Liver (tissue), 9 donors: ENCODE results near the gene SHOX. TPM values are rescaled to one million over a fixed set of nuclear protein-coding genes. Genes with fewer than 3 reads are reported as not detected.

Source experiments
- DNase-seq: peaks from one replicate; pipeline ENCODE4 v3.0.0-alpha.2; 2017; ENCODE audit warnings: low spot score
- H3K27ac ChIP-seq, 2 donors: one replicate each; pipeline ENCODE4 v1.7.0; 2013; ENCODE audit warnings: inconsistent platforms in 2 of 2, low read length in 2 of 2, control low read depth in 1 of 2, low read depth in 1 of 2, mild to moderate bottlenecking in 1 of 2
- H3K27me3 ChIP-seq, 4 donors: one replicate each; pipeline versions ENCODE4 v1.6.1 to v1.7.0; 2013; ENCODE audit warnings: low read length in 3 of 4, inconsistent platforms in 1 of 4, mild to moderate bottlenecking in 1 of 4, moderate library complexity in 1 of 4; ENCODE audit not compliant: control insufficient read depth in 4 of 4, insufficient read depth in 4 of 4
- H3K36me3 ChIP-seq, 4 donors: one replicate each; pipeline versions ENCODE4 v1.6.1 to v1.7.0; 2013; ENCODE audit warnings: low read length in 3 of 4, mild to moderate bottlenecking in 3 of 4, low read depth in 1 of 4, moderate library complexity in 1 of 4; ENCODE audit not compliant: control insufficient read depth in 4 of 4, insufficient read depth in 3 of 4
- H3K4me1 ChIP-seq, 4 donors: one replicate each; pipeline versions ENCODE4 v1.6.1 to v1.7.0; 2013; ENCODE audit warnings: low read length in 3 of 4, mild to moderate bottlenecking in 3 of 4, moderate library complexity in 1 of 4; ENCODE audit not compliant: control insufficient read depth in 4 of 4, insufficient read depth in 4 of 4
- H3K4me3 ChIP-seq, 3 donors: one replicate each; pipeline versions ENCODE4 v1.6.1 to v1.7.0; 2013; ENCODE audit warnings: low read length in 3 of 3, control low read depth in 1 of 3, low read depth in 1 of 3, mild to moderate bottlenecking in 1 of 3
- H3K9ac ChIP-seq, 2 donors: one replicate each; pipeline ENCODE4 v1.7.0; 2013; ENCODE audit warnings: low read length in 2 of 2, mild to moderate bottlenecking in 2 of 2, moderate library complexity in 2 of 2, control low read depth in 1 of 2, low read depth in 1 of 2
- H3K9me3 ChIP-seq, 4 donors: one replicate each; pipeline versions ENCODE4 v1.6.1 to v1.7.0; 2013; ENCODE audit warnings: low read length in 3 of 4; ENCODE audit not compliant: control insufficient read depth in 4 of 4
- ATF3 ChIP-seq: IDR thresholded peaks from 2 replicates; pipeline ENCODE4 v1.6.1; 2016; ENCODE audit warnings: antibody characterized with exemption
- CTCF ChIP-seq: fragments of 150-350 bp; IDR thresholded peaks from 2 replicates; pipeline ENCODE4 v1.5.1; 2017; ENCODE audit warnings: improper control_type of control experiment, low read depth, low read length; ENCODE audit not compliant: missing input control
- EGR1 ChIP-seq, 2 donors: IDR thresholded peaks; 2 replicates each; pipeline ENCODE4 v1.6.1; 2016 to 2018; ENCODE audit warnings: antibody characterized with exemption in 2 of 2, low read depth in 2 of 2
- FOXA1 ChIP-seq: IDR thresholded peaks from 2 replicates; pipeline ENCODE4 v1.6.1; 2016; ENCODE audit warnings: antibody characterized with exemption
- FOXA2 ChIP-seq: IDR thresholded peaks from 2 replicates; pipeline ENCODE4 v1.6.1; 2016; ENCODE audit warnings: antibody characterized with exemption
- GABPA ChIP-seq, 2 donors: IDR thresholded peaks in 1 of 2; conservative IDR thresholded peaks in 1 of 2; 2 replicates each; pipeline ENCODE4 v1.6.1; 2016; ENCODE audit warnings: antibody characterized with exemption in 2 of 2, mild to moderate bottlenecking in 1 of 2, moderate library complexity in 1 of 2
- HNF4A ChIP-seq, 2 donors: conservative IDR thresholded peaks; 2 replicates each; pipeline ENCODE4 v1.6.1; 2016; ENCODE audit warnings: antibody characterized with exemption in 2 of 2, mild to moderate bottlenecking in 2 of 2
- HNF4G ChIP-seq: IDR thresholded peaks from 2 replicates; pipeline ENCODE4 v1.6.1; 2016; ENCODE audit warnings: antibody characterized with exemption
- JUND ChIP-seq, 2 donors: IDR thresholded peaks; 2 replicates each; pipeline ENCODE4 v1.6.1; 2016; ENCODE audit warnings: antibody characterized with exemption in 2 of 2
- MAX ChIP-seq: IDR thresholded peaks from 2 replicates; pipeline ENCODE4 v1.6.1; 2016; ENCODE audit warnings: antibody characterized with exemption
- NR2F2 ChIP-seq: IDR thresholded peaks from 2 replicates; pipeline ENCODE4 v1.6.1; 2016; ENCODE audit warnings: antibody characterized with exemption
- RAD21 ChIP-seq, 2 donors: IDR thresholded peaks; 2 replicates each; pipeline ENCODE4 v1.6.1; 2016; ENCODE audit warnings: antibody characterized with exemption in 2 of 2, mild to moderate bottlenecking in 2 of 2
- REST ChIP-seq: IDR thresholded peaks from 2 replicates; pipeline ENCODE4 v1.6.1; 2016; ENCODE audit warnings: antibody characterized with exemption, mild to moderate bottlenecking
- RXRA ChIP-seq, 2 donors: IDR thresholded peaks; 2 replicates each; pipeline ENCODE4 v1.6.1; 2017 to 2018; ENCODE audit warnings: antibody characterized with exemption in 2 of 2, mild to moderate bottlenecking in 1 of 2
- SP1 ChIP-seq: IDR thresholded peaks from 2 replicates; pipeline ENCODE4 v1.6.1; 2018; ENCODE audit warnings: antibody characterized with exemption, mild to moderate bottlenecking
- TAF1 ChIP-seq: conservative IDR thresholded peaks from 2 replicates; pipeline ENCODE4 v1.6.1; 2016; ENCODE audit warnings: antibody characterized with exemption, mild to moderate bottlenecking
- YY1 ChIP-seq: IDR thresholded peaks from 2 replicates; pipeline ENCODE4 v1.6.1; 2016; ENCODE audit warnings: antibody characterized with exemption, mild to moderate bottlenecking
- ZBTB33 ChIP-seq: IDR thresholded peaks from 2 replicates; pipeline ENCODE4 v1.6.1; 2016; ENCODE audit warnings: antibody characterized with exemption
- WGBS: extraction: QIAGEN DNeasy Blood & Tissue Kit; methylation state at CpG from one replicate; pipeline ENCODE4 v1.1.7; 2013; 5-methylcytosine and 5-hydroxymethylcytosine counted together
- polyA plus RNA-seq, 2 donors: library from polyadenylated mRNA; stranded (reverse) in 1 of 2; unstranded in 1 of 2; fragments of 200-250 nt in 1 of 2; fragments of >200 nt in 1 of 2; fragmentation: Nextera tagmentation in 1 of 2; extraction: Ambion mirVana in 1 of 2; gene quantifications; one replicate each; pipeline versions ENCODE4 v1.2.1 to v1.2.3, GENCODE V29; 2013 to 2015
- total RNA-seq, 2 donors: library from RNA; depleted of rRNA; stranded (reverse); fragments of >200 nt; gene quantifications; one replicate each; pipeline ENCODE4 v1.2.3, GENCODE V29; 2014
- donor health status: healthy.
- donor health status: healthy.
- donor health status: healthy.
- donor health status: healthy.
- donor health status: healthy.

The SHOX gene
- total and polyA plus RNA-seq, 4 donors = not detected

GRCh38 chrX:633985-634958 lies 3.7 kb downstream of the SHOX start (continued):
- no peak for TF ChIP-seq CTCF

GRCh38 chrX:635428-636090 lies 5.0 kb downstream of the SHOX start:
- Histone ChIP-seq H3K4me1 (peaks cover 0 to 16% (median under 1%) of the 10 kb centered on the region in 4 donors), H3K27ac (no peak overlapping the region), H3K4me3 (no peak overlapping the region), H3K36me3 (no peaks in the 10 kb centered on the region), H3K9me3 (no peaks in the 10 kb centered on the region), H3K27me3 (peaks cover 0 to 25% (median 7%) of the 10 kb centered on the region in 4 donors), H3K9ac (no peak overlapping the region)
- WGBS = 4% methylated on average over 29 of the region's 29 CpGs
- TF ChIP-seq TAF1 = no peak
- no peak for TF ChIP-seq ZBTB33
- TF ChIP-seq HNF4G = no peak
- TF ChIP-seq FOXA1 = no peak
- TF ChIP-seq GABPA (IDR thresholded peaks at IDR 0.05 in 1 of 2, conservative IDR thresholded peaks at IDR 0.05 in 1 of 2) = no peak
- TF ChIP-seq MAX = no peak
- no peak for TF ChIP-seq REST
- no peak for TF ChIP-seq NR2F2
- TF ChIP-seq SP1 = no peak
- TF ChIP-seq FOXA2 = no peak
- TF ChIP-seq HNF4A (conservative IDR thresholded peaks at IDR 0.05) = no peak
- TF ChIP-seq JUND (IDR thresholded peaks at IDR 0.05) = no peak
- TF ChIP-seq EGR1 (IDR thresholded peaks at IDR 0.05; ENCODE audit: low read depth in 2 of 2) = no peak
- TF ChIP-seq YY1 = no peak
- TF ChIP-seq ATF3 = no peak
- no peak for TF ChIP-seq RXRA (IDR thresholded peaks at IDR 0.05)
- TF ChIP-seq RAD21 (IDR thresholded peaks at IDR 0.05) = no peak
- no peak for DNase-seq
